ENCODE measurements around the gene ATP6V0C. TPM values are rescaled to one million over a fixed set of nuclear protein-coding genes. Genes with fewer than 3 reads are reported as not detected.

The ATP6V0C gene
- total RNA-seq: 100 to 1,000 TPM; 116 to 193 (median 182) TPM
- polyA plus RNA-seq: 100 to 1,000 TPM; 165 to 241 (median 174) TPM
- long read RNA-seq, donor 1, transcript ATP6V0C-201 (3 exons, 1,175 nt): major isoform, 27 of 27 reads
- long read RNA-seq, donor 1, partial matches to known transcripts: 0 of 27 reads
- long read RNA-seq, donor 1, other reads (novel, unspliced or antisense): 0 of 27 reads
- long read RNA-seq, donor 2, transcript ATP6V0C-201 (3 exons, 1,175 nt): major isoform, 64 of 66 reads
- long read RNA-seq, donor 2, partial matches to known transcripts: 2 of 66 reads
- long read RNA-seq, donor 2, other reads (novel, unspliced or antisense): 0 of 66 reads

- no peaks in the 10 kb centered on the region for H3K27me3 ChIP-seq (ENCODE audit: insufficient read depth in 3 of 3, low read length in 2 of 3)
- no peak for TF ChIP-seq CTCF (IDR thresholded peaks at IDR 0.05)
- H3K4me3 ChIP-seq: peak within 1 kb of the TSS; percentile 73
- ATAC-seq (peak; percentile 82 to 88 (median 85)), DNase-seq (peak; percentile 93 to 96)
- peak within 1 kb of the TSS; percentile 95 for H3K27ac ChIP-seq
- peaks cover 37% of the 10 kb centered on the region for H3K4me1 ChIP-seq
- H3K9me3 ChIP-seq: no peaks in the 10 kb centered on the region
- H3K36me3 ChIP-seq (ENCODE audit: insufficient read depth in 1 of 2, low read depth in 1 of 2): peaks cover 0 to 3% of the 10 kb centered on the region in 2 donors
- 0 to 1% (median 1%) methylated on average over 48 to 122 of the region's 122 CpGs for WGBS, 3 donors
- intact Hi-C loops (cut with DNase I): no loop called here
Measured at GRCh38 chr16:2513405-2514332, at the start of gene ATP6V0C. TSS of gene ATP6V0C (plus strand) at chr16:2513952. CDS start at chr16:2514104, 152 bp downstream.

- Histone ChIP-seq H3K4me3 (no peak overlapping the region), H3K27me3 (ENCODE audit: insufficient read depth in 3 of 3, low read length in 2 of 3) (peaks cover 0 to 7% (median 3%) of the 10 kb centered on the region in 3 donors), H3K27ac (no peak overlapping the region), H3K9me3 (no peaks in the 10 kb centered on the region), H3K36me3 (ENCODE audit: insufficient read depth in 1 of 2, low read depth in 1 of 2) (no peaks in the 10 kb centered on the region), H3K4me1 (peaks cover 20% of the 10 kb centered on the region)
- 70 to 79% (median 77%) methylated on average over 11 to 12 of the region's 12 CpGs for WGBS, 3 donors
- TF ChIP-seq CTCF (IDR thresholded peaks at IDR 0.05): no peak
- intact Hi-C loops (cut with DNase I): no loop called here
- no peak for DNase-seq
- no peak for ATAC-seq
Measured at GRCh38 chr16:2464333-2464732, 49.4 kb upstream of the ATP6V0C start.

- Histone ChIP-seq H3K27ac (no peak overlapping the region), H3K9me3 (no peaks in the 10 kb centered on the region), H3K4me3 (no peak overlapping the region), H3K27me3 (ENCODE audit: insufficient read depth in 3 of 3, low read length in 2 of 3) (peaks cover 0 to 22% (median 3%) of the 10 kb centered on the region in 3 donors), H3K36me3 (ENCODE audit: insufficient read depth in 1 of 2, low read depth in 1 of 2) (no peaks in the 10 kb centered on the region), H3K4me1 (peaks cover 20% of the 10 kb centered on the region)
- no peak for DNase-seq
- WGBS, 3 donors: 79 to 84% (median 81%) methylated on average over 12 of the region's 12 CpGs
- TF ChIP-seq CTCF (IDR thresholded peaks at IDR 0.05): no peak
- no peak for ATAC-seq
- intact Hi-C loops (cut with DNase I): no loop called here
Measured at GRCh38 chr16:2465653-2466415, 47.9 kb upstream of the ATP6V0C start.

- WGBS, 3 donors: 72 to 73% (median 73%) methylated on average over 29 of the region's 29 CpGs
- DNase-seq: no peak
- Histone ChIP-seq H3K36me3 (ENCODE audit: insufficient read depth in 1 of 2, low read depth in 1 of 2) (no peaks in the 10 kb centered on the region), H3K9me3 (no peaks in the 10 kb centered on the region), H3K4me1 (peaks cover 26% of the 10 kb centered on the region), H3K4me3 (peak overlapping the region; percentile 75), H3K27me3 (ENCODE audit: insufficient read depth in 3 of 3, low read length in 2 of 3) (peaks cover 0 to 33% (median 3%) of the 10 kb centered on the region in 3 donors), H3K27ac (no peak overlapping the region)
- intact Hi-C loops (cut with DNase I): no loop called here
- no peak for TF ChIP-seq CTCF (IDR thresholded peaks at IDR 0.05)
- ATAC-seq: no peak
Measured at GRCh38 chr16:2466667-2467527, 46.9 kb upstream of the ATP6V0C start.
